Skin of body (tissue), 3 donors: ENCODE data around the gene HIGD2A. TPM values are rescaled to one million over a fixed set of nuclear protein-coding genes. Genes with fewer than 3 reads are reported as not detected.
A peak's percentile ranks its signal among the peaks of the same experiment; 100 is the strongest.

ENCODE experiments used
- DNase-seq: peaks from one replicate; lab custom pipeline; 2025; lab: John Stamatoyannopoulos, UW
- small RNA-seq: library from RNA; depleted of rRNA; stranded (forward); fragments of <200 nt; gene quantifications from one replicate; pipeline ENCODE3, GENCODE V24; 2014; ENCODE audit warnings: low replicate concordance
- total RNA-seq: library from RNA; depleted of rRNA; stranded (reverse); fragments of >200 nt; gene quantifications from one replicate; pipeline ENCODE4 v1.2.3, GENCODE V29; 2014

Gene HIGD2A
- total RNA-seq, 1 donor from 2014 or later = 69.9 TPM

DNA sequence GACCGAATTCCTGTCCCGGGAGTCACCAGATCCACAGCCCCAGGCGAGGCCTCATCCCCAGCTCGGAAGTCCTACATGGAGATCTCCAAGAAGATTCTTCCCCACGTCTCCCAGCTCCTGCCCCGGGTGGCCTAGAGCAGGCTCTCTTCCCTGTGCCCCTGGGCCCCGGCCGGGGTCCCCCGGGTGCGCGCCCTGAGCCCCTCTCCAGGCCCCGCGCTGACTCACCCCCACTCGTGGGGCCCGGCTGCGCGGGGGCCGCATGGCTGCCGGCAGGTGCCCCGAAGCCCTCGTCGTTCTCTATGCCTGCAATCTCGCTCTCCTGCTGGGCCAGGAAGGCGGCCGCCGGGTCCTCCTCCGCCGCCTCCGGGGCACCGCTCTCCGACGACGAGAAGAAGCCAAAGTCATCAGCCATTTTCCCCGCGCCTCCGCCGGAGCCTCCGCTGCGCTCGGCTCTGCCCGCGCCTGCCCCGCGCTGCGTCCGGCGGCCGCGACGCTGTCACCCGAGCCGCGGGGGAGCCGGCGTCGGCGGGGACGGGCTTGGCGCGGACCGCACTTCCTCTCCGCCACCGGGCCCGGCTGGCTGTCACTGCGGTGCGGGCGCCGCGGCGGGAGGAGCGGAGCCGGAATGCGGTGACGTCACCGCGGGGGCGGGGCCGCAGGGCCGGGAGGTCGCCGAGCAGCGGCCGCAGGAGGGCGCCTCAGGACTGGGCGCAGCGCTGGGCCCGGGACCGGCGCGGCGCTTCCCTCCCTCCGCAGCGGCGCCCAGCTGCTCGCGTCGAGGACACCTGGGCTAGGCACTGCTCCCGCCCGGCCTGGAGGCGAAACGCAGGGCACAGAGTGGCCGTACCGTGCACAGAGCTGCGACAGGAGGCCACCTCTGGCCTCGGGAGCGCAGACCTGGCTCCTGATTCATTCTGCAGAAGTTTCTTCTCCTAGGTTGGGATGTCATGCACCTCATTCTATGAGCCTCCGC lies 27.7 kb downstream of the HIGD2A start, which contains the start of gene CLTB:
CLTB (minus strand) TSS at position 588 of the 973 bp plus-strand sequence; CDS start at position 412, 176 bp downstream.
- peak; percentile 76 for DNase-seq

DNA sequence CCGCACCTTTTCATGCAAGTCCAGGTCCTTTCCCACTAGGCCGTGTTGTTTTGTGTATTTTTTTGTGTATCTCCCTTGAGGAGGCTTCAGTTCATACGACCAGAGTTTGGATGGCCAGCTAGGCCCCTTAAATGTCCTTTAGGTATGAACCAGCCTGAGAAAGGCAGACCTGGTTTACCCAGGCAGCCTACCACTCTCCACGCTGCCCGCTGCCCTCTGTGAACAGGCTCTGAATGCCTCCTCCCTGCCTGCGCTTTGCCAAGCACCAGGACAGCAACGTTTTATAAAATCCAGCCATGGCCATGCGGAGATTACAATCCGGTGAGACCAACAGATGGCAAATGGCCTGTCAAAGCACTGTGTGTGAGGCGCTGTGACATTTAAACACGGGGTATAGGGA lies 28.4 kb downstream of the HIGD2A start:
- no peak for DNase-seq

DNA sequence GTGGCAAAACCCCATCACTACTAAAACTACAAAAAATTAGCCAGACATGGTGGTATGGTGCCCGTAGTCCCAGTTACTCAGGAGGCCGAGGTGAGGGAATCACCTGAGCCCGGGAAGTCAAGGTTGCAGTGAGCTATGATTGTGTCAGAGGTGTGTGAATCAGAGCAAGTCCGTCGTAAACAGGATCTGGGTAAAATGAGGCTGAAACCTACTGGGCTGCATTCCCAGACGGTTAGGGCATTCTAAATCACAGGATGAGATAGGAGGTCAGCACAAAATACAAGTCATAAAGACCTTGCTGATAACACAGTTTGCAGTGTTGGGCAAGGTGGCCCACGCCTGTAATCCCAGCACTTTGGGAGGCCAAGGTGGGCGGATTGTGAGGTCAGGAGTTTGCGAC lies 29.7 kb downstream of the HIGD2A start:
- DNase-seq = no peak

DNA sequence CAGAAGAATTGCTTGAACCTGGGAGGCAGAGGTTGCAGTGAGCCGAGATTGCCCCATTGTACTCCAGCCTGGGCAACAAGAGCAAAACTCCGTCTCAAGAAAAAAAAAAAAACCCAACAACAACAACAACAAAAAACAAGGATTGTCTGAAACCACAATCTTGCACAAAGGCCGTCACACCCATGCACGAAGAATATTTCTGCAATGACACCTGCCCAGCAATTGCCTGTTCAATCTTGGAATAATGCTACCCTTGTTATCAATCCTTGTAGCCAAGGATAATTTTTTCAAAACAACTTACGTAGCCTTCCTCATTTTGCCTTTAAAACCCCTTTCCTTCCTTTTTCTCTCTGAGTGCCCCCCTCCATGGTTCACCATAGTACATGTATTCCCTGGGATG lies 31.5 kb downstream of the HIGD2A start:
- no peak for DNase-seq

DNA sequence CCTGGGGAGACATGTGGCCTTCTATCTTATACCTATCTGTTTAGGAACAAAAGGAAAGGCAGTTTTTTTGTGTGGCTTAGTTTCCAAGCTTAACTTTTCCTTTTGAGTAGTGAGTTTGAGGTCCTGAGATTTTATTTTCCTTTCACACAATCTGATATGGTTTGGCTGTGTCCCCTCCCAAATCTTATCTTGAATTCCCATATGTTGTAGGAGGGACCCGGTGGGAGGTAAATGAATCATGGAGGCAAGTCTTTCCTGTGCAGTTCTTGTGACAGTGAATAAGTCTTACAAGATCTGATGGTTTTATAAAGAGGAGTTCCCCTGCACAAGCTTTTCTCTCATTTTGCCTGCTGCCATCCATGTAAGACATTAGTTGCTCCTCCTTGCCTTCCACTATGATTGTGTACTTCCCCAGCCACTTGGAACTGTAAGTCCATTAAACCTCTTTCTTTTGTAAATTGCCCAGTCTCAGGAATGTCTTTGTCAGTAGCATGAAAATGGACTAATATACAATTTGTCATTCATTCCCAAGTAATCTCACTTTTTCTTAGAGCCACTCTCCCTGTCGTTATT lies 32.5 kb downstream of the HIGD2A start:
- DNase-seq = no peak

DNA sequence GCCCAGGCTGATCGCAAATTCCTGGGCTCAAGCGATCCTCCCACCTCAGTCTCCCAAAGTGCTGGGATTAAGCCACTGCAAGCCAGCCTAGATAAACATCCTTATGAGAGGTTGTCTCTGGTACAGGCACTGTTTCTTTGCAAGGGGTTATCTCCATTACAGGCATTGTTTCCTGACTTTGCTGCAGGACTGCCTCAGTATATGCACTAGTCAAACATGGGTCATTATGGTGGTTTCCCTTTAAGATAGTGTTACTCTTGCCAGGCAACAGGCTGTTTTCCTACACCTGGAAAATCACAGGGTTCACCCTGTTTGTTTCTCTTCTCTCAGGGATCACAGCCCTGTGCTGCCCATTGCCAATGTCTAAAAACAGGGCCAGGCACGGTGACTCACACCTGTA lies 35.6 kb downstream of the HIGD2A start:
- no peak for DNase-seq

DNA sequence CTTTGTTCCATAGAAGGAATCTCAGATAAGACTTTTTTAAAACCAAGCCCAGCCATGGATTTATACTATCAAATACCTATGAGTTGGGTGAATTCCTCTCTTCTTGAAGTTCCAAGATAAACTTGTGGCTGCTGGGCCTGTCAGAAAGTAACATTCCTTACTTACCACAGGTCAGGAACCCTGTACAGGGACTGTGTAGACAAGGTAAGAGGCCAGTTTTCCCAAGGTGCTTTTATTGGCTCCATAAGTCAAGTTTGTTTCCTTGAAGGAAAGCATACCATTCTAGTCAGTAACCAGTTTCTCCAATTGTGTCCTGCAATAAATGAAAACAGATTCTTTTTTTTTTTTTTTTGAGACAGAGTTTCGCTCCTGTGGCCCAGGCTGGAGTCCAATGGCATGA lies 36.6 kb downstream of the HIGD2A start:
- DNase-seq = no peak

DNA sequence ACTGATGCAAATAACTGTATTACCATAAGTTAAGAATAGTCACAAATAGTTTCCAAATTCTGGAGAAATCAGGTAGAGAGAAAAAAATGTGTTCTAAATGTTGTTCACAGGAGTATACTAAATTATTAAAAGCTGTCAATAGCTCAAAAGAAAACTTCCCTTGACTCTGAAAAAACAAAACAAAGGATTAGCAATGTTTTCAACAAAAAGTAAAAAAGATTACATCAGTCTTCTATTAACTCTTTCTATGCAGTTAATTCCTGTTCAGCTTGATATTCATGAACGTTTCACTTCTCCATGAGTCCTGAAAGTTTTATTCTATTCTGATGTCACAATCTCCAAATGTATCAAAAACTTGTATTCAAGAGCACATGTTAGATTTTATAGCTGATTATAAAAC lies 37.2 kb downstream of the HIGD2A start:
- no peak for DNase-seq

DNA sequence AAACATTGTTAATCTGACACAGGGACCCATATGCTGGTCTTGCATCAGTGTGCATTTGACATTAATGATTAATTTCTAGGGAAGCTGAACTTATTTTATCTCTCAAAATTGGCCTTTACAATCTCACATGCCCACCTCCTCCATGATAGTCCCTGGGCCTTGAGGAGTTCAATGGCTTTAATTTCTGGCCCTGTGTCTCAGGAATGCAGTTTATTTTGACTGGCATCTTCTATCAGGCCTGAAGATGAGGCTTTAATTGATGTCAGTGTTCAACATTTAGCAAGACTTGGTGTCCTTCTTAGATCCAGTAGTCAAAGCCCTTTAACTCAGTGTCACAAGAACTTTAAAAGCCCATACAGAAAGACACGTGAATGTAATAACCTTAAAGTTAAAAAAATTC lies 38.3 kb downstream of the HIGD2A start:
- DNase-seq = no peak

DNA sequence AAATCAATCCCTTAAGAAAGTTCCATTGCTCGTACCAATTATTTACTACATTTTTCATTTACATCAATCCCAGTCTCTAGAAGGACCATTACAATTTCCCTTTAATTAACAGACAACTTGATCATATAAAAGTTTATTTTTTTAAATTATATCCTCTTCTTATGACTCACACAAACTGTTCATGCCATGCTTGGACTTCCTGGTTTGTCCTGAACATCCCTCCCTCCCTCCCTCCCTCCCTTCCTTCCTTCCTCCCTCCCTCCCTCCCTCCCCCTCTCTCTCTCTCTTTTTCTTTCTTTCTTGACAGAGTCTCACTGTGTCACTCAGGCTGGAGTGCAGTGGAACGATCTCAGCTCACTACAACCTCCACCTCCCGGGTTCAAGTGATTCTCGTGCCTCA lies 39.4 kb downstream of the HIGD2A start:
- no peak for DNase-seq

DNA sequence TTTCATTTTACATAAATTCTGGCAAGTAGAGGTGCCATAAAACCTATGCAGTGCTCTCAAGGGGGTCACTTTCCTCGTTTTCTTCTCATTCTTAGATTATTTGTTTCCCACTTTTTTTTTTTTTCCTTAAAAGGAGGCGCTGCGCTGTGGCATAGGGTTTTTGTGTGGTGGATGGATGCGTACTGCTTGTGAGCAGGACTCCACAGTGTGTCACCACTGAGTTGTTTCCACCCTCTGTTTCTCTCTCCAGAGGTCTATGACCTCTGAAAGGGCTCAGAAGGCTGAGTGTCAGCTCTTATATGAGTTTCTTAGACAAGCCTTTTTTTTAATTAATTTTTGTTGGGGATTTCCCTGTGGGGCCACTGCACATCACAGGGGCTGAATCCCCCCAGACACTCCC lies 41.4 kb downstream of the HIGD2A start:
- DNase-seq = no peak

DNA sequence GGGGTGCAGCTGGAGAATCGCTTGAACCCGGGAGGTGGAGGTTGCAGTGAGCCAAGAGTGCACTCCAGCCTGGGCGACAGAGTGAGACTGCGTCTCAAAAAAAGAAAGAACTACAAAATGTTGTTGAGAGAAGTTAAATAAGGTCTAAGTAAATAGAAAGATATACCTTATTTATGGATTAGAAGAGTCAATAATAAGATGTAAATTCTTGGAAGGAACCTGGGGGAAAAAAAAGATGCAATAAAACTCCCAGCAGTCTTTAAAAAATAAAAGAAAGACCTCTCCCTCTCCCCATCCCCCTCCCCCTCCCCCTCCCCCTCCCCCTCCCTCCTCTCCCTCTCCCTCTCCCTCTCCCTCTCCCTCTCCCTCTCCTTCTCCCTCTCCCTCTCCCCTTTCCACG lies 44.2 kb downstream of the HIGD2A start:
- no peak for DNase-seq

DNA sequence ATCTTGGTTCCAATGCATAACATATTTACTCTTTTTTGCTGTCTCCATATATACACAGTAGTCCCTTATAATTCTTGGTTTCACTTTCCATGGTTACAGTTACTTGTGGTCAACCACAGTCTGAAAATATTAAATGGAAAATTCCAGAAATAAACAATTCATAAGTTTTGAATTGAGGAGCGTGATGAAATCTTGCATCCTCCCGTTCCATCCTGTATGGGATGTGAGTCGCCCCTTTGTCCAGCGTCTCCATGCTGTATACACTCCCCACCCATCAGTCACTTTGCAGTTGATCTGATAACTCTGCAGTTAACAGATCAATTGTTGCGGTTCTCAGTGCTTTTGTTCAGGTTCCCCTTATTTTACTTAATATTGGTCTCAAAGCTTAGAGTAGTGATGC lies 48.1 kb downstream of the HIGD2A start:
- no peak for DNase-seq

DNA sequence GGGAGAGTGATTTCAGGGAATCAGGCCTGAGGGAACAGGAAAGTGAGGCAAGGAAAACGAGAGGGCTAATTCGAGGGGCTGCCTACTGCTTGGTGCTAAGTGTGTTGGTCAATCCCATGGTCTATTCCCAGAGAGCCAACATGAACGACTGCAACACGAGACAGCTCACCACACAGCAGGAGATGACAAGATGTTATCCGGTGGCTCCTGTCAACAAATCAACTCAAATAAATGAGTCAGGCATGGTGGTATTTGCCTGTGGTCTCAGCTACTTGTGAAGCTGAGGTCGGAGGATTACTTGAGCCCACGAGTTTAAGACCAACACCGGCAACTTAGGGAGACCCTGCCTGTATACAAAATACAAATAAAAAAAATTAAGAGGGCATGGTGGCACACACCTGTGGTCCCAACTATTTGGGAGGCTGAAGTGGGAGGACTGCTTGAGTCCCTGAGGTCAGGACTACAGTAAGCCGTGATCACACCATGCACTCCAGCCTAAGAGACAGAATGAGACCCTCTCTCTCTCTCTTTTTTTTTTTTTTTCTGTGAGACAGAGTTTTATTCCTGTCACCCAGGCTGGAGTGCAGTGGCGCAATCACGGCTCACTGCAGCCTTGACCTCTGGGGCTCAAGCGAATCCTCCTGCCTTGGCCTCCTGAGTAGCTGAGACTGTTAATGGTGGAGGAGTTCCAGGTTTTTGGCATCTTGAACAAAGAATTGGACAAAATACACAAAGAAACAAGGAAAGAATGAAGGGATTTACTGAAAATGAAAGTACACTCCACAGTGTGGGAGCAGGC lies 50.6 kb downstream of the HIGD2A start:
- DNase-seq = no peak

Small RNA genes within 50 kb of the gene (small RNA-seq; reads per million reads assigned to genes)
- gene AC010297.1 (not detected), gene MIR1271 (0.90 reads per million, percentile 76 among the genes with 10 or more reads in this experiment)

Other genes starting within 250 kb of the HIGD2A start
- gene SIMC1, start 150.3 kb upstream of the HIGD2A start, total RNA-seq = 11.6 TPM
- 41.9 TPM for gene KIAA1191, start 27.0 kb upstream of the HIGD2A start, total RNA-seq
- gene ARL10, start 23.3 kb upstream of the HIGD2A start, total RNA-seq = 12.3 TPM
- gene NOP16, start 153 bp upstream of the HIGD2A start, total RNA-seq = 11.6 TPM
- gene CLTB, start 27.8 kb downstream of the HIGD2A start, total RNA-seq = 63.0 TPM
- 32.4 TPM for gene FAF2, start 59.6 kb downstream of the HIGD2A start, total RNA-seq
- gene RNF44, start 148.7 kb downstream of the HIGD2A start, total RNA-seq = 9.5 TPM
- gene CDHR2, start 160.6 kb downstream of the HIGD2A start, total RNA-seq = not detected
- 4.8 TPM for gene GPRIN1, start 221.4 kb downstream of the HIGD2A start, total RNA-seq
- gene SNCB, start 241.8 kb downstream of the HIGD2A start, total RNA-seq = 0.39 TPM
- not detected for gene EIF4E1B, start 241.9 kb downstream of the HIGD2A start, total RNA-seq